SK-N-DZ (cell line): ENCODE measurements around the gene MYBL2.
A peak's percentile ranks its signal among the peaks of the same experiment; 100 is the strongest.

ENCODE experiments used
- DNase-seq: peaks from one replicate; pipeline ENCODE4 v3.0.0-alpha.2; 2015; ENCODE audit warnings: low spot score

MYBL2 gene

GRCh38 chr20:43681991-43682410 is 15.1 kb downstream of the MYBL2 start:
- no peak for DNase-seq

GRCh38 chr20:43682446-43682845 is 15.5 kb downstream of the MYBL2 start:
- DNase-seq, result no peak

- no peak for DNase-seq
These were observed 19.9 kb downstream of the MYBL2 start for GRCh38 chr20:43686820-43687219.

DNA sequence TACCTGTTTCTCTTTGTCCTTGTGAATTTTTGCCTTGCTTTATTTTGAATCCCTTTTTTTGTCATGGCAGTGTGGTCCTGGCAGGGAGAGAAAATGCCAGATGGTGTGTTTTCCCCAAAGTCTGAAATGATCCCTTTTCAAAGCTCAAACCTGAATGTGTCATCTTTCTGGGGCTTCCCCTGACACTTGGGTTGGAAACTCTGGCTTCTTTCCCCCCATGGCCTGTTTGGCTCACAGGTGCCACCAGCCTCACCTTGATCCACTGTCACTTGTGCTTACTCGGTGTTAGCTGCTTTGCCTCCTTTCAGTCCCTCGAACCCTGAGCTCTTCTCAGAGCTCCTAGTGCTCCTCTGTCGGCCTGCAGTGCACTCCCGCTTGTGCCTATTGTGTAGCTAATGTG is 22.3 kb downstream of the MYBL2 start:
- DNase-seq, result no peak

DNA sequence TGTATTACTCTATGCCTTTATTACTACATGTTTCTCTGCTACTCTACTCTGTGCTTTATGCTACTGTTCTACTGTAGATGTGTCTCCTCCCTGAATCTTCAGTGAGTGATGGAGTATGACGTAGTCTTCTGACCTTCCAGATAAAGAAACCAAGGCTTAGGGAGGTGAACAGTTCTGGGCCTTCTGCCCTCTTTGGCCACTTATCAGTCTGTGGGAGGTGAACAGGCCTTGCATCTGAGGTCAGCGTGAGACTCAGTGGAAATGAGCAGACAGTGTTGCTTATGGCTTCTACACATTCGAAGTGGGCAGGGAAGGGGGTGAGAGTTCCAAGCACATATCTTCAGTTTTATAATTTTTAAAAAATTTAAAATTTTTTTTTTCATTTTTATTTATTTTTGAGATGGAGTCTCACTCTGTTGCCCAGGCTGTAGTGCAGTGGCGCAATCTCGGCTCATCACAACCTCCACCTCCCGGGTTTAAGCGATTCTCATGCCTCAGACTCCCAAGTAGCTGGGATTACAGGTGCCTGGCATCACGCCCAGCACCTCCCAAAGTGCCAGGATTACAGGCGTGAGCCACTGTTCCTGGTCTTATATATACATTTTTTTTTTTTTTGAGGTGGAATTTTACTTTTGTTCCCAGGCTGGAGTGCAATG is 24.2 kb downstream of the MYBL2 start:
- DNase-seq, result no peak

DNA sequence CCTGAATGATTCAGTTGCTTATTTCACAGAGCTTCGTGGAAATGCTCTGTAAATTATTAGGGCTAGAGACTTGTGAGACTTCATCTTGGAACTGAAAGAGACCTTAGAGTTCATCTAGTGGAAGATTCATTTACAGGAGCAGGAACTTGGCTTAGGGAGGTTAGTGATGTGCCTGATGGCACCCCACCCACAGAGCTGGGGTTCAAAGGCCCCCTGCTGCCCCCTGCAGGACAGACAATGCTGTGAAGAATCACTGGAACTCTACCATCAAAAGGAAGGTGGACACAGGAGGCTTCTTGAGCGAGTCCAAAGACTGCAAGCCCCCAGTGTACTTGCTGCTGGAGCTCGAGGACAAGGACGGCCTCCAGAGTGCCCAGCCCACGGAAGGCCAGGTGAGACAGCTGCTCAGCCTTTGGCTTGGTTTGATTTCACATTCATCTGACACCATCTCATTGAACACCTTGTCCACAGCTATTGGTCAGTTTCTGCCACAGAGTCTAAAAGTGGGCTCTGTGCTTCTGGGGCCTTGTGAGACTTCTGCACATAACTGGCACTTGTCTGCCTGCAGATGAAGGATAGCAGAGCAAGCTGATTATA is 25.1 kb downstream of the MYBL2 start:
- DNase-seq, result peak; percentile 54

DNA sequence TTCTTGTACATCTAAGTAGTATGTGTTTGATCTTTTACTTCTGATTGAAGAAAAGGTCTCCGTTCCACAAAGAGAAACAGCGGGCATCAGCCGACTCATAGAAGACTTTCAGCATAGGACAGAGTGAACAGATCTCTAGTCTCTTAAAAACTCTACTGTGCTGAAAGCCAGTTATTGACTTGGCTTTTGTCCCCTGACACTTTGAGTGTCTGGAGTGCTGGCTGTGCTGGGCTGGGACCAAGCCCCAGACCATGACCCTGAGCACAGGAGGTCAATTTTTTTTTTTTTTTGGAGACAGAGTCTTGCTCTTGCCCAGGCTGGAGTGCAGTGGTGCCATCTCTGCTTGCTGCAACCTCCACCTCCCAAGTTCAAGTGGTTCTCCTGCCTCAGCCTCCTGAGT is 27.8 kb downstream of the MYBL2 start:
- no peak for DNase-seq

- DNase-seq, result no peak
These were observed 28.7 kb downstream of the MYBL2 start for GRCh38 chr20:43695571-43695970.

- DNase-seq, result no peak
These were observed 33.1 kb downstream of the MYBL2 start for GRCh38 chr20:43699941-43700565.

DNA sequence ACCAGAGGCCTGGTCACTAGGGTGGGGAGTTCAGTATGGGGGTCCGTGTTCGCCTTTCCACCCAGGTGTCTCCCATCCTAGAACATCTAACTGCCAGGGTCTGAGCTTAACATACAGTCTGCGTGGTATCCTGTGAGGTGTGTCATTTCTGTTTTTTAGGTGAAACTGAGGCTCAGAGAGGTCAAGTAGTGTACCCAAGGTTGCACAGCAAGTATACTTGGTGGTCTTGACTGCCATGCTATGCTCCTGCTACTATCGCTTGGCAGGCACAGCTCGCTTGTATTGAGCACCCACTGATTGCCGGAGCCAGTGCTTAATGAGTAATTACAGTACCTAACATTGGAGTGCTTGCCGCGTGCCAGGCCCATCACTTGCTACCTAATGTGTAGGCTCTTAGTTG is 33.7 kb downstream of the MYBL2 start:
- DNase-seq, result no peak

- no peak for DNase-seq
These were observed 35.6 kb downstream of the MYBL2 start for GRCh38 chr20:43702502-43702901.

DNA sequence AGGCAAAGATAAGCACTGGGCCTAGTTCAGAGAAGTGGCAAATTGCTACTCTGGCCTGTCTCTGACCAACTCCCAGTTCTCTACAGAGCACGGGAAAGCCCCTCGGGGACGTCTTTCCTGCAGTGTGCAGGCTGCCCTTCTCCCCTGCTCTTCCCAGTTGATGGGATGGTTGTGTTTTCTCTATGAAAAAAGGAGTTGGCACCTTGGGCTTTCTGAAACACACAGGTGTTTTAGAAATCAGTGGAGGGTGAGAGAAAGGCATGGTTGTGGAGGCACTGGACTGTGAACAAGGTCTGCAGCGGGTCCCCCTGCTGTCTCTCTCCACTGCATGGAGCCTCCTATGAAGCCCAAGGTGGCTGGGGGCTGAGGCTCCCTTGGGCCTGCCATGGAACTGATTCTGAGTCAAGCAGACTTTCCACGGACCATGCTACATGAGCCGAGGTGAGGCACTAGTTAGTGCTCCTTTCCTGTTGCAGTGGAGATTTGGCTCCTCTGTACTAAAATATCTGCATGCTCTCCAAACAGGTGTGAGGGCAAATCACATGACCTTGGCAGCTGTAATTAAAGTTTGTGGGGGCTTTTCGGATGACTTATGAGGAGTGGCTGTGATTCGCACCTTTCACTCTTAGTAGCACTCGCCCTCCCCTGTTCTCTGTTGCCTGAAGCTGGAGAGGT is 43.6 kb downstream of the MYBL2 start:
- DNase-seq, result no peak

- no peak for DNase-seq
These were observed 44.3 kb downstream of the MYBL2 start for GRCh38 chr20:43711098-43711654.

DNA sequence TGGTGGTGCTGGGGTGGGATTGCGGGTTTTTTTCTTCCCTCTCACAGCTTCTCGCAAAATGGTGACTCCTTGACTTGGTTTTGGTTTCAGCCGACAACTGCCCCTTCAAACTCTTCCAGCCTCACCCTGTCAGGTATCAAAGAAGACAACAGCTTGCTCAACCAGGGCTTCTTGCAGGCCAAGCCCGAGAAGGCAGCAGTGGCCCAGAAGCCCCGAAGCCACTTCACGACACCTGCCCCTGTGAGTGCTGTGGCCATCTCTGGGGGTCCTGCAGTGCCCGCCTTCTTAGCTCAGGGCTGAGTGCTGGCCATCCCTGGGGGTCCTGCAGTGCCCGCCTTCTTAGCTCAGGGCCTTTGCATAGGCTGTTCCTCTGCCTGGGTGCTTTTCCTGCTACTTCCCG is 48.1 kb downstream of the MYBL2 start:
- no peak for DNase-seq

- no peak for DNase-seq
These were observed 48.6 kb downstream of the MYBL2 start for GRCh38 chr20:43715511-43715910.

GRCh38 chr20:43716123-43716522 is 49.2 kb downstream of the MYBL2 start:
- no peak for DNase-seq

- no peak for DNase-seq
These were observed 50.1 kb downstream of the MYBL2 start for GRCh38 chr20:43716757-43717615.

GRCh38 chr20:43717616-43717995 is 50.7 kb downstream of the MYBL2 start:
- no peak for DNase-seq

DNA sequence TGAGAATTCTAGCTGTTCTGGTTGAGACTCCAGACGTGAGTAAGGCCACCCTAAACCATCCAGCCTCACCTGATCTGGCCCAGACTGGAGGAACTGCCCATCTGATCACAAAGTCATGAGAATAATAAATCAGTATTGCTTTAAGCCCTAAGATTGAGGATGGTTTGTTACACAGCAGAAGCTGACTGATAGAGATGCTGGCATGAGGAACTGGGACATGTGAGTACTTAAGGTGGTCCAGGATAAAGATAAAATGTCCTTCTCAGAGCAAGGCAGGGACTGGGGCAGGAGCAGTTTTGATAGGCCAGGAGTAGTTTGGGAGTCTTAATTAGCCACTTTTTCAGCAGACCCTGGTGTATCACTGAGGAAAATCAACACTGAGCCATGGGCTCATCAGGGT is 53.1 kb downstream of the MYBL2 start:
- DNase-seq, result no peak

GRCh38 chr20:43721097-43721428 is 54.1 kb downstream of the MYBL2 start:
- DNase-seq, result no peak

GRCh38 chr20:43721429-43722152 is 54.7 kb downstream of the MYBL2 start:
- DNase-seq, result peak; percentile 43
